ENCODE measurements around the gene SLC38A10. TPM values are rescaled to one million over a fixed set of nuclear protein-coding genes. Genes with fewer than 3 reads are reported as not detected.

SLC38A10 gene
- polyA plus RNA-seq, 1 donor from 2014 or later, result 37.4 TPM

DNA sequence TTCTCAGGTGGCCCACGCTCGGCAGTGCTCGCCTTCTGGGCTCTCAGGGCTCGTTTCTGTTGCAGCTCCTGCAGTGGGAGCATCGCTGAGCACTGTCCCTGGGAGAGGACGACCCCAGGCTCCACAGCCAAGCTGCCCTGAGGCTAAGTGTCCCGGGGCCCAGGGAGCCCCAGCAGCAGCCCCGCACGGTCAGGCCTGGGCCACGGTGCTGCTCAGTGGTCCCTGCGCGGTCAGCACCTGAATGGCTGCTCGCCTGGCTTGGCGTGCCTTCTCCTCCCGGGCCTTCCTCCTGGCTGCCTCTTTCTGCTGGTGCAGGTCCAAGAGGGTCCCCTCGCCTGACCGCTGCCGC, 95.7 kb downstream of the SLC38A10 start:
- Histone ChIP-seq H3K9ac (ENCODE audit: low read length) (no peak overlapping the region), H3K27ac (ENCODE audit: low read length) (no peak overlapping the region), H3K79me2 (replicated peaks; ENCODE audit: insufficient read depth, low read length) (no peaks in the 10 kb centered on the region), H3K27me3 (ENCODE audit: insufficient read depth, low read depth, low read length) (no peaks in the 10 kb centered on the region), H3K4me2 (ENCODE audit: low read length) (no peak overlapping the region), H4K20me1 (ENCODE audit: insufficient read depth) (no peaks in the 10 kb centered on the region), H3K36me3 (ENCODE audit: insufficient read depth, low read length) (no peaks in the 10 kb centered on the region), H3K4me3 (ENCODE audit: low read length) (no peak overlapping the region), H3F3A (ENCODE audit: insufficient read depth, low read length, poor library complexity, severe bottlenecking) (no peaks in the 10 kb centered on the region), H3K9me3 (ENCODE audit: low read length) (no peaks in the 10 kb centered on the region), H2AFZ (ENCODE audit: low read depth, low read length) (no peak overlapping the region), H3K9me2 (ENCODE audit: insufficient read depth, low read length) (no peaks in the 10 kb centered on the region)
- TF ChIP-seq EZH2 (IDR thresholded peaks at IDR 0.05; ENCODE audit: borderline replicate concordance, insufficient read depth, low read length, poor library complexity, severe bottlenecking) (no peak), RAD21 (conservative IDR thresholded peaks at IDR 0.05) (no peak), MXI1 (conservative IDR thresholded peaks at IDR 0.05; ENCODE audit: poor library complexity, severe bottlenecking) (no peak), POLR2AphosphoS5 (IDR thresholded peaks at IDR 0.05) (no peak), EP300 (conservative IDR thresholded peaks at IDR 0.05; ENCODE audit: poor library complexity, severe bottlenecking) (no peak), SMC3 (conservative IDR thresholded peaks at IDR 0.05; ENCODE audit: poor library complexity) (no peak), TAF1 (IDR thresholded peaks at IDR 0.05; ENCODE audit: low read depth) (no peak)
- TF ChIP-seq, protein P1, sequence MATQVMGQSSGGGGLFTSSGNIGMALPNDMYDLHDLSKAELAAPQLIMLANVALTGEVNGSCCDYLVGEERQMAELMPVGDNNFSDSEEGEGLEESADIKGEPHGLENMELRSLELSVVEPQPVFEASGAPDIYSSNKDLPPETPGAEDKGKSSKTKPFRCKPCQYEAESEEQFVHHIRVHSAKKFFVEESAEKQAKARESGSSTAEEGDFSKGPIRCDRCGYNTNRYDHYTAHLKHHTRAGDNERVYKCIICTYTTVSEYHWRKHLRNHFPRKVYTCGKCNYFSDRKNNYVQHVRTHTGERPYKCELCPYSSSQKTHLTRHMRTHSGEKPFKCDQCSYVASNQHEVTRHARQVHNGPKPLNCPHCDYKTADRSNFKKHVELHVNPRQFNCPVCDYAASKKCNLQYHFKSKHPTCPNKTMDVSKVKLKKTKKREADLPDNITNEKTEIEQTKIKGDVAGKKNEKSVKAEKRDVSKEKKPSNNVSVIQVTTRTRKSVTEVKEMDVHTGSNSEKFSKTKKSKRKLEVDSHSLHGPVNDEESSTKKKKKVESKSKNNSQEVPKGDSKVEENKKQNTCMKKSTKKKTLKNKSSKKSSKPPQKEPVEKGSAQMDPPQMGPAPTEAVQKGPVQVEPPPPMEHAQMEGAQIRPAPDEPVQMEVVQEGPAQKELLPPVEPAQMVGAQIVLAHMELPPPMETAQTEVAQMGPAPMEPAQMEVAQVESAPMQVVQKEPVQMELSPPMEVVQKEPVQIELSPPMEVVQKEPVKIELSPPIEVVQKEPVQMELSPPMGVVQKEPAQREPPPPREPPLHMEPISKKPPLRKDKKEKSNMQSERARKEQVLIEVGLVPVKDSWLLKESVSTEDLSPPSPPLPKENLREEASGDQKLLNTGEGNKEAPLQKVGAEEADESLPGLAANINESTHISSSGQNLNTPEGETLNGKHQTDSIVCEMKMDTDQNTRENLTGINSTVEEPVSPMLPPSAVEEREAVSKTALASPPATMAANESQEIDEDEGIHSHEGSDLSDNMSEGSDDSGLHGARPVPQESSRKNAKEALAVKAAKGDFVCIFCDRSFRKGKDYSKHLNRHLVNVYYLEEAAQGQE (IDR thresholded peaks at IDR 0.05; ENCODE audit: borderline replicate concordance), result no peak
- TF ChIP-seq, protein P2, sequence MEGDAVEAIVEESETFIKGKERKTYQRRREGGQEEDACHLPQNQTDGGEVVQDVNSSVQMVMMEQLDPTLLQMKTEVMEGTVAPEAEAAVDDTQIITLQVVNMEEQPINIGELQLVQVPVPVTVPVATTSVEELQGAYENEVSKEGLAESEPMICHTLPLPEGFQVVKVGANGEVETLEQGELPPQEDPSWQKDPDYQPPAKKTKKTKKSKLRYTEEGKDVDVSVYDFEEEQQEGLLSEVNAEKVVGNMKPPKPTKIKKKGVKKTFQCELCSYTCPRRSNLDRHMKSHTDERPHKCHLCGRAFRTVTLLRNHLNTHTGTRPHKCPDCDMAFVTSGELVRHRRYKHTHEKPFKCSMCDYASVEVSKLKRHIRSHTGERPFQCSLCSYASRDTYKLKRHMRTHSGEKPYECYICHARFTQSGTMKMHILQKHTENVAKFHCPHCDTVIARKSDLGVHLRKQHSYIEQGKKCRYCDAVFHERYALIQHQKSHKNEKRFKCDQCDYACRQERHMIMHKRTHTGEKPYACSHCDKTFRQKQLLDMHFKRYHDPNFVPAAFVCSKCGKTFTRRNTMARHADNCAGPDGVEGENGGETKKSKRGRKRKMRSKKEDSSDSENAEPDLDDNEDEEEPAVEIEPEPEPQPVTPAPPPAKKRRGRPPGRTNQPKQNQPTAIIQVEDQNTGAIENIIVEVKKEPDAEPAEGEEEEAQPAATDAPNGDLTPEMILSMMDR (IDR thresholded peaks at IDR 0.05; ENCODE audit: poor library complexity, severe bottlenecking), result no peak

DNA sequence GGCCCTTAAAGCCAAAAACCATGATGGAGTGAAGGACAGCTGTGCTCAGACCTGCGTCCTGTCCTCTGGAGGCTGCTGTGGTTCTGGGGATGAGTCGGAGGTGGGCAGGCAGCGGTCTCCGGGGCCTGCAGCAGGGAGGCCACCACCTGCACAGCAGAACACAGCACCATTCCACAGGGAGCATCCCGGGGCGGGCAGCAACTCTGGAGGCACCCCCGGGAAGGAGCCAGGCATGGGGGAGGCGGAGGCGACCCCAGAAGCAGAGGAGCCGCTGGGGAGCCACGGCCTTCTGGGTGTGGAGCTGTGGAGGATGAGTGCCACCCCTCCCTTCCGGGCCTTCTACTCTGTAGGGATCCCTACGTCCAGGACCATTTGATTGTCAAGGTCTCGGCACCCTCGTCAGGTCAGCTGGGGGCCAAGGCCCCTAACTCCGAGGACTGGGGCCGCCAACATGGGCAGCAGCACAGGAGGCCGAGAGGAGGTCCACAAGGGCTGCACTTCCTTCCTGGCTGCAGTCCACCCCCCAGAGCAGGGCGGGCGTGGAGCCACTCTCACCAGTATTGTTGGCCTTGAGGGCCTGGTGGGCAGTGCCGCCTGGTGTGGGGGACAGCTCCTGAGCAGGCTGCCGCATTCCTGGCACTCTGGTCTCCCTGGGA, 96.2 kb downstream of the SLC38A10 start:
- H3K27ac ChIP-seq (ENCODE audit: low read length), result no peak overlapping the region
- H3K9me2 ChIP-seq (ENCODE audit: insufficient read depth, low read length), result no peaks in the 10 kb centered on the region
- H3K4me3 ChIP-seq (ENCODE audit: low read length), result no peak overlapping the region
- no peaks in the 10 kb centered on the region for H3K27me3 ChIP-seq (ENCODE audit: insufficient read depth, low read depth, low read length)
- H3K9me3 ChIP-seq (ENCODE audit: low read length), result no peaks in the 10 kb centered on the region
- no peak overlapping the region for H3K9ac ChIP-seq (ENCODE audit: low read length)
- TF ChIP-seq, protein P1 (IDR thresholded peaks at IDR 0.05; ENCODE audit: borderline replicate concordance), result no peak
- TF ChIP-seq EZH2 (IDR thresholded peaks at IDR 0.05; ENCODE audit: borderline replicate concordance, insufficient read depth, low read length, poor library complexity, severe bottlenecking), result no peak
- no peak for TF ChIP-seq POLR2AphosphoS5 (IDR thresholded peaks at IDR 0.05)
- no peak for TF ChIP-seq TAF1 (IDR thresholded peaks at IDR 0.05; ENCODE audit: low read depth)
- TF ChIP-seq, protein P2 (IDR thresholded peaks at IDR 0.05; ENCODE audit: poor library complexity, severe bottlenecking), result no peak
- no peak for TF ChIP-seq MXI1 (conservative IDR thresholded peaks at IDR 0.05; ENCODE audit: poor library complexity, severe bottlenecking)
- TF ChIP-seq RAD21 (conservative IDR thresholded peaks at IDR 0.05), result no peak
- no peak for TF ChIP-seq SMC3 (conservative IDR thresholded peaks at IDR 0.05; ENCODE audit: poor library complexity)
- no peak for TF ChIP-seq EP300 (conservative IDR thresholded peaks at IDR 0.05; ENCODE audit: poor library complexity, severe bottlenecking)
- H3K4me2 ChIP-seq (ENCODE audit: low read length), result no peak overlapping the region
- no peaks in the 10 kb centered on the region for H3F3A ChIP-seq (ENCODE audit: insufficient read depth, low read length, poor library complexity, severe bottlenecking)
- no peaks in the 10 kb centered on the region for H3K36me3 ChIP-seq (ENCODE audit: insufficient read depth, low read length)
- H4K20me1 ChIP-seq (ENCODE audit: insufficient read depth), result no peaks in the 10 kb centered on the region
- H3K79me2 ChIP-seq (replicated peaks; ENCODE audit: insufficient read depth, low read length), result no peaks in the 10 kb centered on the region
- H2AFZ ChIP-seq (ENCODE audit: low read depth, low read length), result no peak overlapping the region
